HG03378 (cell line): ENCODE results near the gene GPM6B.

Experiments used
- ATAC-seq: cut with Tn5 transposase; IDR thresholded peaks from one replicate; pipeline ENCODE4 v1.9.1; 2021; ENCODE audit warnings: mild to moderate bottlenecking, moderate library complexity; ENCODE audit not compliant: unreplicated experiment

Gene GPM6B

DNA sequence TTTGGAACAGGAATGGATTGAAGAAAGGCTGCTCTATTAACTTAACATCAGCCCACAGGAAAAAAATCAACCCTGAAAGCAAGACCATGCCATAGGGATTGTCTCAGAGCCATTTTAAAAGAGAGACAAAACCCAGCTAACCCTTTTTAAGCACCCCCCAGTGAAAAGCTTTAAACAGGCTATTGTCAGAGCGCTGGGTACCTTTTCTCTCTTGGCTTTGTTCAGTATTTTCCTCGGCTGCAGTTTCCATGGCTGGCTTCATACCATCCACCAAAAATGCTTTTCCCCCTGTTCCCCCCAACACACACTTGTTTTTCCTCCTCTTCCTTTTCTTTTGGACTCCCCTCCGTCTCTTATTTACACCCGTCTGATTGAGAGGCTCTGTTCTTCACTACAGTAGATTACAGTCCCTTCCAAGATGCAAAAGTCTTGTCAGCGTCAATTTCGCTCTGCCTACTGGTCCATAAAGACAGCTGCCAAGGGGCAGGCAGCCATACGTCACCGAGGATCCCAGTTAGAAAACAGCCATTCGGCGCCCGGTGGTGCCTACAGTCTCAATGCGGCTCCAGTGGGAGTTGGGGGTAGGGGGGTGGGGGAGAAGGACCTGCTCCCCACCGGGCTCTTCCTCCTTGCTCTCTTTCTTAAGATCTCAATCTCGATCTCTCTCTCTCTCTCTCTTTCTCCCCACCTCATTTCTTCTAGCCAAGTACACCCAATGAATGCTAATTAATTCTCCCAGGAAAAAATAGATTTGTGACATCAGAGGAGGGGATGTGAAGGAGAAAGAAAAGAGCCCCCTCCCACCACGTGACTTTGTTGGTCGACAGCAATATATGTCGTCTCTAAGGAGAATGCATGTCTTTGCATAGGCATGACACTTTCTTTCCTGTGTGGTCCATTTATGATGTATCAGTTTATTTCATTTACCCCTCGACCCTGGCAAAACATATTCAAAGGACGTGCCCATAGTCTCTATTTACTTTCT is at the start of gene GPM6B:
Gene GPM6B (minus strand): TSS at position 451 of the 985 bp plus-strand sequence. CDS start 189 bp downstream, at position 262.
- no peak for ATAC-seq

- no peak for ATAC-seq
These were observed 47.4 kb upstream of the GPM6B start for GRCh38 chrX:13864264-13864663.

DNA sequence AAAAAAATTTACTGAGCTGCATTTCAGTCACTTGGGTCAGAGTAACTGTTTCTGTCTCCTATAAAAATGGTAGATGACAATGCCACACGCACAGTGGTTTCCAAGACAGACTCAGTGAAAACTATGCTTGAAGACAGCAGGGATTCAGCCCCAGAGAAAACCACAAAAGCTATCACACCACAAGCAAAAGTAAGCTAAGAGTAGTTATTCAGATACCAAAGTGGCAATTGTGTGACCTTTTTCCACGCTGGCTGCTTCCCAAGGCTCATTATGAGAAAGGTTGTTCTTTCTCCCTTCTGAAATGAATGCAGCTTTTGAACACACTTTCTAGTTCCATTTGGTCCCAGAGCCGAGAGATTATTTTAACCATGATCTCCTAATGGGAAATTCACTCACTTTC is 46.4 kb upstream of the GPM6B start:
- no peak for ATAC-seq

- ATAC-seq, result no peak
These were observed 42.8 kb upstream of the GPM6B start for GRCh38 chrX:13859724-13860123.

DNA sequence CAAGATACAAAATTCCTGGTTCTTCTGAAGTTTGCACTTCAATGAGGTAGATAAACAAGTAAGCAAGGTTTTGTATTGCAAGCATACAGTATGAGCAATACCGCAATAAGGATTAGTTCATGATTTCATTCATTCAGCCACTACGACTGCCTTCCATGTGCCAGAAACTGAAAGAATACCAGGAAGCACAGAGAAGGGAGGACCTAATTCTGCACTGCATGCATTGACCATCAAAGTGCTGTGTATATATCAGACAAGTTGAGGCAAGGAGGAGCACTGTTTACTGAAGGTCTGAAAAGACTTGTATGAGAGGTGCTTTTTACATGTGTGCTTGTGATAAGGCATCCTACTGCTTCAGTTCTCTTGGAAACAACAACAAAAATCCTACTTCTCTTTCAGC is 40.9 kb upstream of the GPM6B start:
- no peak for ATAC-seq

DNA sequence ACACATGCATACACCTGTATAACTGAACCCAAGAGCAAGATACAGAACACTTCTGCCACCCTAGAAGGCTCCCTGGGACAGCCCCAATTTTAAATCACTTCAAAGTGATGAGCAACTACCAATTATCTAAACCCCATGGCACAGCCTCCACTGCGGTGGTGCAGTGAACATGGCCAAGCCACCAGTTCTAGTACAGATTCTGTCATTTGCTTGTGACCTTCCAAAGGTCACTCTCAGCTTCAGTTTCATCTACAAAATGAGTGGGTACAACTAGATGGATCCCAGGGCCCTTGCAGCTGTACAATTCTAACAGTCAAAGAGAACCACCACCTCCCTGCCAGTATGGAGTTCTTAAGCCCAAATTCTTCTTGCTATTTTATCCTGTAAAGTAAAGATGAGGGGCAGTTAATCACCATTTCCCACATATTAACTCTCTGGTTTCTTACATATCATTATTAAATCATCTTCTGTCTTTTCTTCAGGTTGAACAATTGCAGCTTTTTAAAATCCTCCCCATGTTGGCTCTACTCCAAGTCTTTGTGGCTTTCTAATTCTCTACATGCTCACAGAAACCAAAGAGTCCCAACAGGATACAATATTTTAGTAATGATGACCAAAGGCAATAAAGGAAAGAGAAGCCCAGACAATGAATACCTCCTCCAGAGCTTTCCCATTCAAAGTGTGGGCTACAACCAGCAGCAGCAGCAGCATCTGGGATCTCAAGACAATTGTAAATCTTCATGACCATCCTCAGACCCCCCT is 39.0 kb upstream of the GPM6B start:
- ATAC-seq, result peak; percentile 53

GRCh38 chrX:13854003-13854402 is 37.1 kb upstream of the GPM6B start:
- no peak for ATAC-seq

- ATAC-seq, result peak; percentile 67
These were observed 35.3 kb upstream of the GPM6B start for GRCh38 chrX:13852001-13852695.

GRCh38 chrX:13845721-13846378 is 29.0 kb upstream of the GPM6B start:
- no peak for ATAC-seq

GRCh38 chrX:13843150-13843721 is 26.3 kb upstream of the GPM6B start:
- no peak for ATAC-seq

DNA sequence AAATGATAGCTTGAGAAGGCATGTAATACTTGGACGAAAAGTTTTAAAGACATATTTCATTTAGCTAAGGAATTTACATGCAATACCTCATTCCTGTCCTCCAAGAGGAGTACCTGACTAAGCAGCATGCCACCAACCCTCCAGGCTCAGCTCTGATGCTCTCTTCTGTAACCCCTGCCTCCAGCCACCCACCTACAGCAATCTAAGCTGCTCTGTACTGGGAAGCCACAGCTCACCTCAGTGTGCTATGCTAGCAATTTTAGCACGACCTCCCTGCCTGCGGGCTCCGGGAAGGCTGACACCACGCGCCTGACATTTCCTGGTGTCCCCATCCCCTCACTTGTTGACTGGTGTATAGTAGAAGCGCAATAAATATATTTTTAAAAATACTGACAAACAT is 23.2 kb upstream of the GPM6B start:
- no peak for ATAC-seq

DNA sequence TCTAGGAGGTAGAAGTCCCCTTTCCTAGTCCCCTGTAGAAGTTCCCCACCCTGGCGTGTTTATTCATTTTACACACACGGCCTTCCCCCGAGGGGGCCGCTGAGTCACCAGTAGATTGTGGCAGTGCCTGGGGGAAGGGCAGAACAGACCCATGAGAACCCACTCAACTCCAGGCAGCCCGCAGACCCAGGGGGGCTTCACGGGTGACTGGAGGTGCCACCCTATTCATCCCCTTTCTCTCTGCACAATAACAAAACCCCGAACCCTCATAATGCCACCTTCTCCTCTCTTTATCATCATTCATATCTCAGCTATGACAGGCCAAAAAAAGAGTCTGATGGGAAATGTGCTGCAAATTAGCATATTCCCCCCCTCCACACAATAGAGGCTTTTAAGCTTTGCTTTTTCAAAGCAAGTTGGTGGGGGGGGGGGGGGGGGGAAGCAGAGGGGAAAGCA is 20.4 kb upstream of the GPM6B start:
- ATAC-seq, result no peak

DNA sequence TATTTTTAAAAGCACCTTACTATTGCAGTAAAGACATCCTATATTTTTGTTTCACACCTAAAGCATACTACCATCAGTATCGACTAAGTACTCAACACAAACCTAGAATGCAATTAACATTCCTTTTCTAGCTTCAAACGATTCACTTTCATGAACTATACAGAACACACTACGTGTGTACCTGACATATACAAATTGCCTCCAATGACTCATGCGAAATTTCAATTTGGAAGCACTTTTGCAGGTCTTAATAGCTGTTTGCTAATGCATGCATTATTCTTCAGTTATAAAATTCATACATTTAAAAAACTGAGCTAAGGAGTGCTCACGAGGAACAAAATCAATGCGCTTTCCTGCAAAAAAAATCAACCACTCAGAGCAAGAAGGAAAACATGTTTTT is 19.7 kb upstream of the GPM6B start:
- no peak for ATAC-seq

GRCh38 chrX:13835825-13836224 is 18.9 kb upstream of the GPM6B start:
- no peak for ATAC-seq

GRCh38 chrX:13834355-13834754 is 17.5 kb upstream of the GPM6B start:
- ATAC-seq, result no peak

DNA sequence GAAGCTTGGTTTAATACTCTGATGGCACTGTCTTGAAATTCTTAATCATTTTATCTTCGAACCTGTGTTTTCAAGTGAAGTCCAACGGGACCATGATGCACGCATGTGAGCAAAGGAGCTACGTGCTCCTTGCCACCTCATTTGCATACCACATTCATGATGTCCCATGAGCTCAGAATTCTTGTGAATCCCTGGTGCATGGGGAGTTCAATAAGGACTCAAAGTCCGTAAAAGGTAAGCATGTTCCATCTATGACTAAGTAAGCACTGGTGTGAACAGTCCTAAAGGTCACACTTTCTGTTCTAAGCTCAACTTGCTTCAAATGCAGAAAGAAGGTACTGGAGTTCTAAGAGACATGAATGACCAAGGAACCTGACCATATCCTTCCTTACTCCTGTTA is 13.1 kb upstream of the GPM6B start:
- no peak for ATAC-seq

DNA sequence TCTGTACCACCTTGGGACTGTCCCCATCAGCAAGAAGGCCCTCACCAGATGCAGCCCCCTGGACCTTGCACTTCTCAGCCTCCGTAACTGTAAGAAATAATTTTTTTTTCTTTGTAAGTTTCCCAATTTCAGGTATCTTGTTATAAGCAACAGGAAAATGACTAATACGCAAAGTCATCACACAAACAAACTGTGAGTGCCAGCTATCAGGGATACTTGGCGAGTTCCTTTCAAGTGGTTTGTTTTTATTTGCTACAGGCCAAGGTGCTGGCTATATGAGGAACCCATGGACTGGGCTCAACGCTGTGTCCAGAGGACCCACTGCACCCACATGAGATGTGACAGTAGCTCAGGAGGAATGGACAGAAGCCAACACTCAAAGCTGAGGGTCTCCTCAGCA is 11.5 kb upstream of the GPM6B start:
- no peak for ATAC-seq

DNA sequence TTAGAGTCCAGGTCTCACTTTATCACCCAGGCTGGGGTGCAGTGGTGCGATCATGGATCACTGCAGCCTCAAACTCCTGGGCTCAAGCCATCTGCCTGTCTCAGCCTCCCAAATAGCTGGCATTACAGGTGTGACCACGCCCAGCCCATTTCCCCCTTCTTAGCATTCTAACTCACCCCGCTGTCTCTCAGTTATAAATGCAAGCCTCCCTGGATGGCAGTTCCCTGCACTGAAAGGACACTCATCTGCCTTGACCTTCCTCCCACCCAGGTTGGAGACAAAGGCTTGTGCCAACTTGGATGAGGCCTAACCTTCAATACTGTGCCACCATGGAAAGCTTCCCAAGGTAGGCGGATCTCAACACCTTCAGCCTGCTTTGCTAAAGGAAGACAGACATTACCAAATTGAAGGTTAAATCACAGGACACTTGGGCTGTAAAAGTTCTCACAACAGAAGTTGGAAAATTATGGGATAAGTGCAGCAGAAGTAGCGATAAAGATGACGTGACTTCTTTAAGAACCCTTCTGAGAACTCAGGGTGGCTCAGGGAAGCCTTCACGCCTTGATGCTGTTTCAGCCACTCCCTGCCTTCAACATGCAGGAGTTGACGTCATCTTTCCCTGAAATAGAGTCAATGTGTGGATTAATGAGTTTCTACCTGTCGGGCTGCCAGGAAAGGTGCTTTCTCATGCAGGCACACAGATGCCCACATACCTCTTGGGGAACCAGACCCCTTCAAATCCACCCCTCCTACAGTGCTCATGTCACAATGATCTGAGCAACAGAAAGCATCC is 10.6 kb upstream of the GPM6B start:
- no peak for ATAC-seq

DNA sequence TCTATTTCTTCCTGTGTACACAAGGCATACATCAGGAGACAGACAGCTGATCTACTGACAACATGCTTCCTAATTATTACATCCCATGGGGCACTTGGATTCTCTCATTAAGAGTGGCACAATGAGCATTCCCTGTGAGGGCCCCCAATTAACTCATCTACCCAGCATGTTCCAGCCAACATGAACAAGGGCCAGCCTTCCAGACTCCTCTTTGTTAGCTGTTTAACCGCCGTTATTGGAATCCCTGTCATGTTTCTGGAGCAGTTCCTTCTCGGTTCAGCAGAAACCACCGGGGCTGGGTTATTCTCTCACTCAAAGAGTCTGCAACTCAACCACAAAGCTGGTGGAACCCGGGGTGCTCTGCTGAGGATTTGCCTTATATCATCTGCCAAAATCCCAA is 9.9 kb upstream of the GPM6B start:
- no peak for ATAC-seq
